ENCODE results near the gene ADK.

The ADK gene

DNA sequence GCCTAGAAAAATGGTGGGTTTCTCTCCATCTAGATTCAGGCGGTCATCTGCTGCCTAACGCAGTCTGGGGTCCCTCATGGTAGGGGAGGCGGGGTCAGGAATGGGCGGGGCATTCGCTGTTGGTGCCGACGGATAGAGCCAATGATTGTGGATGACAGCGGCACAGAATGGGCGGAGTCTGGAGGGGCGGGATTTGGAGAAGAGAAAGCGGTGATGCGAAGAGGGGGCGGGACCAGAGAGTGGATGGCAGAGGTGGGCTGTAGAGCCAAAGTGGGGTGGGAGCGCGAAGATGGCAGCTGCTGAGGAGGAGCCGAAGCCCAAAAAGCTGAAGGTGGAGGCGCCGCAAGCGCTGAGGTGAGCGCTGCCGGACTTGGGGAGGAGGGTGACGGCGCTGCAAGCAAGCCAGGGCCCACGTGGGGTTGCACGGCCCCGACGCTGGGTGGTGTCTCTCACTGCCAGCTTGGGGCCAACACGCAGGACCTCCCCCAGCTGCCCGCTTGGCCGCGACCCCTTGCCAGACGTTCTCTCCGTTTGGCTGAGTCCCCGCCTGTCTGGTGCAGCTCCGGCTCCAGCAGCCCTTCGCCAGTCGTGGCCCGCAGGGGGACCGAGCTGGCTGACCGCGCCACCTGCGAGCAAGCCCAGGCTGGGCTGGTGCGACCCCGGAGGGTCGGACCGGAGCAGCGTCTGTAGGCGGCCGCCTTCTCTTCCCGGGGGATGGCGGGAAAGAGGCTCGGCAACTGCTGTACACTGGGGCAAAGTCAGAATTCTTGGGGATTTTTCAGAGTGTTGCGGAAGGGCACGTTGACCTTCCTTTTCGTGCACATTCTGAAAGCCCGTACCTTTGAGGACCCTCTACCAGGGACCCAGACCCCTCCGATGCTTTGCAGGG, at the start of gene ADK:
TSS of gene ADK (plus strand) at position 232 of the 889 bp plus-strand sequence. CDS start at position 290, 58 bp downstream.
- H3K9me3 ChIP-seq (ENCODE audit: control insufficient read depth in 2 of 2, low read length in 2 of 2), result no peaks in the 10 kb centered on the region
- peak within 1 kb of the TSS; percentile 90 to 93 for H3K9ac ChIP-seq (ENCODE audit: low read depth in 1 of 2, low read length in 2 of 2)
- H3K4me3 ChIP-seq (ENCODE audit: low read length in 2 of 2), result peak within 1 kb of the TSS; percentile 94 to 98
- H3K4me1 ChIP-seq (ENCODE audit: control insufficient read depth in 2 of 2, insufficient read depth in 2 of 2, low read length in 2 of 2), result peaks cover 6 to 19% of the 10 kb centered on the region in 2 donors
- H3K36me3 ChIP-seq (ENCODE audit: control insufficient read depth in 2 of 2, insufficient read depth in 2 of 2, low read length in 2 of 2), result peaks cover 0 to 2% of the 10 kb centered on the region in 2 donors
- peak within 1 kb of the TSS; percentile 86 to 94 for H3K27ac ChIP-seq (ENCODE audit: low read depth in 2 of 2, low read length in 2 of 2)
- no peaks in the 10 kb centered on the region for H3K27me3 ChIP-seq (ENCODE audit: control insufficient read depth in 2 of 2, insufficient read depth in 2 of 2, low read length in 2 of 2)

DNA sequence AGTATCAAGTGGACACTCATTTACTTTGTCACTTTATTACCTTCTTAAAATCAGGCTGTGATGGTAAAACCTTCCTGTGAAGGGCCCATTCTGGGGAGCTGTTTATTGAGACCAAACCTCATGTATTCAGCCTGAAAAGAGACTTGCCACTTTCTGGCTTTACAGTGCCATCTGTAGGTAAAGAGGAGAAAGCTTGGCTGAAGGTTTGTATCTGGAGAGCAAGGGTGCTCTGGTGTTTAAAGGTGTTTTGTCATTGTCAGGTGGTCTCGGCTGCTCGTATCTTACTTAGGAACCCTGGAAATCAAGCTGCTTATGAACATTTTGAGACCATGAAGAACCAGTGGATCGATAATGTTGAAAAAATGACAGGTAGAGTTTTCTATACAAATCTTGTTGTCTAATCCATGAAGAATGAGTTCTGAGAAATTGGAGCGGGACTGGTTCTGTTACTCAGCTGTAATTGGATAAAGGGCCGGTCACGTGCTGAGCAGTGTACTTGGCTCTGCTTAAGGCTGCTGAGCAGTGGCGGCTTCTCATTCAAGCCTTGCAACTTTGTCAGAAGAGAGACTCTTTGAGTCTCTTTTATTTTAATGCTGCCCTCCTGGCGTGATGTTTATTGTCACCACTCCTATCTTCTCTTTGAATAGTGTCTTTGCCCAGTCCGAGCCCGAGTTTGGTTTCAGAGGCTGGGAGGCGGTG, 47.3 kb upstream of the ADK start:
- no peaks in the 10 kb centered on the region for H3K27me3 ChIP-seq (ENCODE audit: control insufficient read depth in 2 of 2, insufficient read depth in 2 of 2, low read length in 2 of 2)
- H3K9me3 ChIP-seq (ENCODE audit: control insufficient read depth in 2 of 2, low read length in 2 of 2), result no peaks in the 10 kb centered on the region
- no peak overlapping the region for H3K9ac ChIP-seq (ENCODE audit: low read depth in 1 of 2, low read length in 2 of 2)
- no peaks in the 10 kb centered on the region for H3K4me1 ChIP-seq (ENCODE audit: control insufficient read depth in 2 of 2, insufficient read depth in 2 of 2, low read length in 2 of 2)
- no peak overlapping the region for H3K4me3 ChIP-seq (ENCODE audit: low read length in 2 of 2)
- peaks cover 53 to 67% of the 10 kb centered on the region in 2 donors for H3K36me3 ChIP-seq (ENCODE audit: control insufficient read depth in 2 of 2, insufficient read depth in 2 of 2, low read length in 2 of 2)
- H3K27ac ChIP-seq (ENCODE audit: low read depth in 2 of 2, low read length in 2 of 2), result no peak overlapping the region

DNA sequence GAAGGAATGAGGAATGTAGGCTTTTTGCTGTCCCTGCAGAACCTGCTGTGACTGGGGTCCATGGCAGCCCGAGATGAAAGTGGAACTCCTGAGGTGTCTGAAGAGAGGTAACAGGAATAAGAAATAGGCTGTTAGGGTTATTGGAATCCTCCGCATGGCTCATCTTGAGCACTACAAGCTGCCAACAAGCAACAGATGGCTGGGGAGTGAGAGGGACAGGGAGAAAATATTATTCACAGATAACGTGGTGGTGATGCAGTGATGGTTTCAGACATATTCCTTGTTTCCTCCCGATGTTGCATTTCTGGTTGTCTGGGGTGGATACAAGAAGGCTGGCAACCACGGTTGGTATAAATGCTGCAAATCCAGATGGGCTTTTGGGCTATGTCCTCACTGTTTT, 46.5 kb upstream of the ADK start:
- H3K4me3 ChIP-seq (ENCODE audit: low read length in 2 of 2), result no peak overlapping the region
- H3K36me3 ChIP-seq (ENCODE audit: control insufficient read depth in 2 of 2, insufficient read depth in 2 of 2, low read length in 2 of 2), result peaks cover 54 to 67% of the 10 kb centered on the region in 2 donors
- H3K9me3 ChIP-seq (ENCODE audit: control insufficient read depth in 2 of 2, low read length in 2 of 2), result no peaks in the 10 kb centered on the region
- no peaks in the 10 kb centered on the region for H3K4me1 ChIP-seq (ENCODE audit: control insufficient read depth in 2 of 2, insufficient read depth in 2 of 2, low read length in 2 of 2)
- no peak overlapping the region for H3K27ac ChIP-seq (ENCODE audit: low read depth in 2 of 2, low read length in 2 of 2)
- no peak overlapping the region for H3K9ac ChIP-seq (ENCODE audit: low read depth in 1 of 2, low read length in 2 of 2)
- no peaks in the 10 kb centered on the region for H3K27me3 ChIP-seq (ENCODE audit: control insufficient read depth in 2 of 2, insufficient read depth in 2 of 2, low read length in 2 of 2)

DNA sequence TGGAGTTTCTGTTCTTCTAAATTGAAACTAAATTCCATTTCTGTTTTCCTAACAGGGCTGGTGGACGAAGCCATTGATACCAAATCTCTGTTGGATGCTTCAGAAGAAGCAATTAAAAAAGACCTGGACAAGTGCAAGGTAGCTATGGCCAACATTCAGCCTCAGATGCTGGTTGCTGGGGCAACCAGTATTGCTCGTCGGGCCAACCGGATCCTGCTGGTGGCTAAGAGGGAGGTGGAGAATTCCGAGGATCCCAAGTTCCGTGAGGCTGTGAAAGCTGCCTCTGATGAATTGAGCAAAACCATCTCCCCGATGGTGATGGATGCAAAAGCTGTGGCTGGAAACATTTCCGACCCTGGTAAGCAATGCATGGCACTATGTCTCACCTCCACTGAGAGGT, 46.0 kb upstream of the ADK start:
- Histone ChIP-seq H3K4me3 (ENCODE audit: low read length in 2 of 2) (no peak overlapping the region), H3K9ac (ENCODE audit: low read depth in 1 of 2, low read length in 2 of 2) (no peak overlapping the region), H3K36me3 (ENCODE audit: control insufficient read depth in 2 of 2, insufficient read depth in 2 of 2, low read length in 2 of 2) (peaks cover 53 to 69% of the 10 kb centered on the region in 2 donors), H3K27me3 (ENCODE audit: control insufficient read depth in 2 of 2, insufficient read depth in 2 of 2, low read length in 2 of 2) (no peaks in the 10 kb centered on the region), H3K9me3 (ENCODE audit: control insufficient read depth in 2 of 2, low read length in 2 of 2) (no peaks in the 10 kb centered on the region), H3K4me1 (ENCODE audit: control insufficient read depth in 2 of 2, insufficient read depth in 2 of 2, low read length in 2 of 2) (no peaks in the 10 kb centered on the region), H3K27ac (ENCODE audit: low read depth in 2 of 2, low read length in 2 of 2) (no peak overlapping the region)

DNA sequence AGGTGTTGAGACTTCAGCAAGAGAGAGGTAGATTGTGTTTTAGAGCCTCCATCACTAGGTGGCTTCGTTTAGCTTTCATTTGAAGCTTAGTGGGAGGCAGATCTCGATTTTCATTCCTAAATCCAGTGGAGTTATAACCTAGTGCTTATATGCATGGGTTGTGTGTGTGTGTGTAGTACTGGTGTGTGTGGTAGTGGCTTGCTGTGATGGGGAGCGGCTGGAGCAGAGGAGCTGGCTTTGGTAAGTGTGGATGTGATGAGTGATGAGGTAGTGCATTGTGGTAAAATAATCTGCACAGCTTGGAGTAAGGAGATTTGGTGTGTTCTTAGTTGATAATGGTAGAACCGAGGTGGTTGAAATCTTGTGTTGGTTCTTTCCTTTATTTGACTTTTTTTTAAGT, 43.6 kb upstream of the ADK start:
- Histone ChIP-seq H3K9me3 (ENCODE audit: control insufficient read depth in 2 of 2, low read length in 2 of 2) (no peaks in the 10 kb centered on the region), H3K9ac (ENCODE audit: low read depth in 1 of 2, low read length in 2 of 2) (no peak overlapping the region), H3K27ac (ENCODE audit: low read depth in 2 of 2, low read length in 2 of 2) (no peak overlapping the region)

DNA sequence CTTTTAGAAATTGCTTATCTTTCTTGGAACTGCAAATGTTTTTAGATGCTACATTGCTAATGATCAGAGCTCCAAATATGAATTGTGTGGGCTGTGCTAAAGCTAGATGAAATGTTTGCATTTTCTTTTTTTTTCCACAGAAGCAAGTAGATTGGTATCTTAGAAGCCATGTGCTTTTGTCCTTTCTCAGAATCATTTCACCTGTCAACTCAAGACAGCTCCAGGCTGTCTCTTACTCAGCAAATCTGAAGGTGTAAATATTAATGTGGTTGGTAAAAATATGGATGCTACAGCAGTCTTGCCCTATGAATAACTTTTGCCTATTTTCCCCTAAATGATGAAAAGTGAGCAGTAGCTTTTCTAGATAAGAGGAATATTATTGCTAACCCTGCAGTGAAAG, 41.6 kb upstream of the ADK start:
- Histone ChIP-seq H3K9ac (ENCODE audit: low read depth in 1 of 2, low read length in 2 of 2) (no peak overlapping the region), H3K27ac (ENCODE audit: low read depth in 2 of 2, low read length in 2 of 2) (no peak overlapping the region), H3K36me3 (ENCODE audit: control insufficient read depth in 2 of 2, insufficient read depth in 2 of 2, low read length in 2 of 2) (peaks cover 82 to 84% of the 10 kb centered on the region in 2 donors), H3K4me1 (ENCODE audit: control insufficient read depth in 2 of 2, insufficient read depth in 2 of 2, low read length in 2 of 2) (no peaks in the 10 kb centered on the region), H3K27me3 (ENCODE audit: control insufficient read depth in 2 of 2, insufficient read depth in 2 of 2, low read length in 2 of 2) (no peaks in the 10 kb centered on the region), H3K4me3 (ENCODE audit: low read length in 2 of 2) (no peak overlapping the region), H3K9me3 (ENCODE audit: control insufficient read depth in 2 of 2, low read length in 2 of 2) (no peaks in the 10 kb centered on the region)

More for the DNA sequence above, 43.6 kb upstream of the ADK start:
- no peaks in the 10 kb centered on the region for H3K27me3 ChIP-seq (ENCODE audit: control insufficient read depth in 2 of 2, insufficient read depth in 2 of 2, low read length in 2 of 2)
- H3K4me3 ChIP-seq (ENCODE audit: low read length in 2 of 2), result no peak overlapping the region
- H3K36me3 ChIP-seq (ENCODE audit: control insufficient read depth in 2 of 2, insufficient read depth in 2 of 2, low read length in 2 of 2), result peaks cover 71 to 83% of the 10 kb centered on the region in 2 donors
- no peaks in the 10 kb centered on the region for H3K4me1 ChIP-seq (ENCODE audit: control insufficient read depth in 2 of 2, insufficient read depth in 2 of 2, low read length in 2 of 2)

DNA sequence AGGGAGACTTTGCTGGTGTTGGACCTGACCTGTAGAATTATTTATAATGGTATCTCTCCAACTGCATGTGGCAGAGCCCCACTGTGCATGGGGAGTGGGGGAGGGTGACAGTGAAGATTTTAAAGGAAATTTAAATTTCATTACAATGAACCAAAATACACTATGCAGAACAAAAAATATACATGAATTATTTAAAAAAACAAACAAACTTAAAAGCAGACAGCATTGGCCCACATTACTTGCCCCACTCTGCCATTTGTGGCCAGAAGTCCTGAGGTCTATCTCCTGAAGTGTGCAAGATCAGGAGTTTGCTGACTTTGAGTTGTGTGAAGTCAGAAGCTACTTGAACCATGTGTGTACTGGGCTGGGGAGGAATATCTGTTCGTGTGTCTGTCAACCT, 40.9 kb upstream of the ADK start:
- Histone ChIP-seq H3K4me1 (ENCODE audit: control insufficient read depth in 2 of 2, insufficient read depth in 2 of 2, low read length in 2 of 2) (no peaks in the 10 kb centered on the region), H3K36me3 (ENCODE audit: control insufficient read depth in 2 of 2, insufficient read depth in 2 of 2, low read length in 2 of 2) (peaks cover 83 to 84% of the 10 kb centered on the region in 2 donors), H3K9ac (ENCODE audit: low read depth in 1 of 2, low read length in 2 of 2) (no peak overlapping the region), H3K27ac (ENCODE audit: low read depth in 2 of 2, low read length in 2 of 2) (no peak overlapping the region), H3K9me3 (ENCODE audit: control insufficient read depth in 2 of 2, low read length in 2 of 2) (no peaks in the 10 kb centered on the region), H3K27me3 (ENCODE audit: control insufficient read depth in 2 of 2, insufficient read depth in 2 of 2, low read length in 2 of 2) (no peaks in the 10 kb centered on the region), H3K4me3 (ENCODE audit: low read length in 2 of 2) (no peak overlapping the region)

DNA sequence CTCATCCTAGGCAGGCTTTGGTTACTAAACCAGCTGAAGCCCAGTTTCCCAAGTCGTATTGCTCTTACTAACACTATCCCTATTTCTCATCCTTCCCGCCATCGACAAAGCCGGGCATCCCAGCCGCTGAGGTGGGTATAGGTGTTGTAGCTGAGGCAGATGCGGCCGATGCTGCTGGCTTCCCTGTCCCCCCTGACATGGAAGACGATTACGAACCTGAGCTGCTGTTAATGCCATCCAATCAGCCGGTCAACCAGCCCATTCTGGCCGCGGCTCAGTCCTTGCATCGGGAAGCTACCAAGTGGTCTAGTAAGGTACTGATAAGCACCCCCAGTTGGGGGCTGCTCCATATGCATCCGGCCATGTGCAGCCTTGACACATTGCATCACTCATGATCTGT, 39.2 kb upstream of the ADK start:
- Histone ChIP-seq H3K4me1 (ENCODE audit: control insufficient read depth in 2 of 2, insufficient read depth in 2 of 2, low read length in 2 of 2) (no peaks in the 10 kb centered on the region), H3K9ac (ENCODE audit: low read depth in 1 of 2, low read length in 2 of 2) (no peak overlapping the region), H3K4me3 (ENCODE audit: low read length in 2 of 2) (no peak overlapping the region), H3K27me3 (ENCODE audit: control insufficient read depth in 2 of 2, insufficient read depth in 2 of 2, low read length in 2 of 2) (no peaks in the 10 kb centered on the region), H3K36me3 (ENCODE audit: control insufficient read depth in 2 of 2, insufficient read depth in 2 of 2, low read length in 2 of 2) (peaks cover 82 to 86% of the 10 kb centered on the region in 2 donors), H3K27ac (ENCODE audit: low read depth in 2 of 2, low read length in 2 of 2) (no peak overlapping the region), H3K9me3 (ENCODE audit: control insufficient read depth in 2 of 2, low read length in 2 of 2) (no peaks in the 10 kb centered on the region)

DNA sequence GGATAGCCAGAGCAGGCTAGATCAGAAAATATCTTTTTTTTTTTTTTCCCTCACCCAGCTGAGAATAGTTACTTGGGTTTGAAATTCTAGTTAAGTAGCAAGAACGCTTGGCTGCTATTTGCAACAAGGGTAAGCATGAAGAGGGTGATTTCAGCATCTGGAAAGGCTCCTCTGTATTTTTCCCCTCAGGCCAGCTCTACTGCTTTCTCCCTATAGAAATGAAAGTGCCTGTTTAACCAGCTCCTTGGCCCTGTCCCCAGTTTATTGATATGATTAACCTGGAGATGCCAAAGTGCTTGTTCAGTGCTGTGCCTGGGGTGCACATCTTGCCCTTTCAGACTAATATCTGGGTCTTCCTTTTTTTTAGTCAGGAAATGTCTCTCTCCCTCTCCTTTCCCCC, 37.5 kb upstream of the ADK start:
- Histone ChIP-seq H3K36me3 (ENCODE audit: control insufficient read depth in 2 of 2, insufficient read depth in 2 of 2, low read length in 2 of 2) (peaks cover 84% of the 10 kb centered on the region in 2 donors), H3K27ac (ENCODE audit: low read depth in 2 of 2, low read length in 2 of 2) (no peak overlapping the region), H3K9ac (ENCODE audit: low read depth in 1 of 2, low read length in 2 of 2) (no peak overlapping the region), H3K4me3 (ENCODE audit: low read length in 2 of 2) (no peak overlapping the region), H3K9me3 (ENCODE audit: control insufficient read depth in 2 of 2, low read length in 2 of 2) (no peaks in the 10 kb centered on the region), H3K4me1 (ENCODE audit: control insufficient read depth in 2 of 2, insufficient read depth in 2 of 2, low read length in 2 of 2) (no peaks in the 10 kb centered on the region), H3K27me3 (ENCODE audit: control insufficient read depth in 2 of 2, insufficient read depth in 2 of 2, low read length in 2 of 2) (no peaks in the 10 kb centered on the region)

DNA sequence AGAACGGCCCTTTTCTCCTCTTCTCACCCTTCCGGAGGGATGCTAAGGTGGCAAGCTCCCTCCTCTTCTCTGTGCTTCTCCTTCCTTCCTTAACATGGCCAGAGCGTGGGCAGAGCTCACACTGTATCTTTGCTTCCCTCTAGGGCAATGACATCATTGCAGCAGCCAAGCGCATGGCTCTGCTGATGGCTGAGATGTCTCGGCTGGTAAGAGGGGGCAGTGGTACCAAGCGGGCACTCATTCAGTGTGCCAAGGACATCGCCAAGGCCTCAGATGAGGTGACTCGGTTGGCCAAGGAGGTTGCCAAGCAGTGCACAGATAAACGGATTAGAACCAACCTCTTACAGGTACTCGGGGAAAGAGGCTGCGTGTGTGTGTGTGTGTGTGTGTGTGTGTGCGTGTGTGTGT, 37.0 kb upstream of the ADK start:
- no peaks in the 10 kb centered on the region for H3K9me3 ChIP-seq (ENCODE audit: control insufficient read depth in 2 of 2, low read length in 2 of 2)
- no peaks in the 10 kb centered on the region for H3K4me1 ChIP-seq (ENCODE audit: control insufficient read depth in 2 of 2, insufficient read depth in 2 of 2, low read length in 2 of 2)
- H3K9ac ChIP-seq (ENCODE audit: low read depth in 1 of 2, low read length in 2 of 2), result no peak overlapping the region
- no peak overlapping the region for H3K4me3 ChIP-seq (ENCODE audit: low read length in 2 of 2)
- peaks cover 83 to 86% of the 10 kb centered on the region in 2 donors for H3K36me3 ChIP-seq (ENCODE audit: control insufficient read depth in 2 of 2, insufficient read depth in 2 of 2, low read length in 2 of 2)
- no peaks in the 10 kb centered on the region for H3K27me3 ChIP-seq (ENCODE audit: control insufficient read depth in 2 of 2, insufficient read depth in 2 of 2, low read length in 2 of 2)
- no peak overlapping the region for H3K27ac ChIP-seq (ENCODE audit: low read depth in 2 of 2, low read length in 2 of 2)

Measured in mucosa of rectum (tissue), 2 donors.